Cerebellar nuclear complex (tissue), 1 donor: ENCODE results near the gene KRT2.

ENCODE experiments used
- DNase-seq, 2 experiments: peaks; one replicate each; lab custom pipeline; 2025; lab: John Stamatoyannopoulos, UW

The KRT2 gene

GRCh38 chr12:52663420-52663819 lies 11.4 kb upstream of the KRT2 start:
- DNase-seq, result no peak

GRCh38 chr12:52662918-52663229 lies 10.9 kb upstream of the KRT2 start:
- no peak for DNase-seq

- no peak for DNase-seq
Observed at GRCh38 chr12:52662093-52662917, 10.3 kb upstream of the KRT2 start.

GRCh38 chr12:52661668-52662067 lies 9.7 kb upstream of the KRT2 start:
- DNase-seq, result no peak

- no peak for DNase-seq
Observed at GRCh38 chr12:52660934-52661499, 9.0 kb upstream of the KRT2 start.

GRCh38 chr12:52659951-52660350 lies 7.9 kb upstream of the KRT2 start:
- DNase-seq, result no peak

- DNase-seq, result no peak
Observed at GRCh38 chr12:52659395-52659794, 7.4 kb upstream of the KRT2 start.

GRCh38 chr12:52658196-52658595 lies 6.2 kb upstream of the KRT2 start:
- no peak for DNase-seq

- DNase-seq, result no peak
Observed at GRCh38 chr12:52657250-52657902, 5.4 kb upstream of the KRT2 start.

- no peak for DNase-seq
Observed at GRCh38 chr12:52656616-52657015, 4.6 kb upstream of the KRT2 start.

GRCh38 chr12:52655720-52656124 lies 3.7 kb upstream of the KRT2 start:
- no peak for DNase-seq

- DNase-seq, result no peak
Observed at GRCh38 chr12:52655251-52655650, 3.2 kb upstream of the KRT2 start.

GRCh38 chr12:52650520-52651081 lies 1.4 kb downstream of the KRT2 start:
- DNase-seq, result no peak

- DNase-seq, result no peak
Observed at GRCh38 chr12:52649066-52649465, 2.9 kb downstream of the KRT2 start.

GRCh38 chr12:52648012-52648550 lies 3.9 kb downstream of the KRT2 start:
- DNase-seq, result no peak

GRCh38 chr12:52647601-52648000 lies 4.4 kb downstream of the KRT2 start:
- DNase-seq, result no peak

GRCh38 chr12:52646613-52647012 lies 5.4 kb downstream of the KRT2 start:
- no peak for DNase-seq

GRCh38 chr12:52645982-52646381 lies 6.0 kb downstream of the KRT2 start:
- no peak for DNase-seq

GRCh38 chr12:52645120-52645761 lies 6.8 kb downstream of the KRT2 start:
- DNase-seq, result no peak

- no peak for DNase-seq
Observed at GRCh38 chr12:52644078-52644415, 8.0 kb downstream of the KRT2 start.

- no peak for DNase-seq
Observed at GRCh38 chr12:52643233-52644077, 8.6 kb downstream of the KRT2 start.
